Hematopoietic multipotent progenitor cell treated with erythropoietin and hydrocortisone succinate and interleukin-3 and kit ligand, for 15 days (in vitro differentiated cells): ENCODE measurements around the gene ZNF385A.

Experiments
- DNase-seq: peaks from one replicate; pipeline ENCODE4 v3.0.0-alpha.2; 2015; ENCODE audit warnings: low spot score

The ZNF385A gene, protein sequence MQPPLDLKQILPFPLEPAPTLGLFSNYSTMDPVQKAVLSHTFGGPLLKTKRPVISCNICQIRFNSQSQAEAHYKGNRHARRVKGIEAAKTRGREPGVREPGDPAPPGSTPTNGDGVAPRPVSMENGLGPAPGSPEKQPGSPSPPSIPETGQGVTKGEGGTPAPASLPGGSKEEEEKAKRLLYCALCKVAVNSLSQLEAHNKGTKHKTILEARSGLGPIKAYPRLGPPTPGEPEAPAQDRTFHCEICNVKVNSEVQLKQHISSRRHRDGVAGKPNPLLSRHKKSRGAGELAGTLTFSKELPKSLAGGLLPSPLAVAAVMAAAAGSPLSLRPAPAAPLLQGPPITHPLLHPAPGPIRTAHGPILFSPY

GRCh38 chr12:54384591-54385041, at the start of gene ZNF385A:
TSS of gene ZNF385A (minus strand) at chr12:54384733. CDS start at chr12:54384514, 219 bp downstream.
- DNase-seq = no peak

- DNase-seq = no peak
Measured at GRCh38 chr12:54432815-54433164, 48.3 kb upstream of the ZNF385A start.

GRCh38 chr12:54431911-54432814, 47.6 kb upstream of the ZNF385A start:
- DNase-seq = no peak

GRCh38 chr12:54430471-54431069, 46.0 kb upstream of the ZNF385A start:
- no peak for DNase-seq

DNA sequence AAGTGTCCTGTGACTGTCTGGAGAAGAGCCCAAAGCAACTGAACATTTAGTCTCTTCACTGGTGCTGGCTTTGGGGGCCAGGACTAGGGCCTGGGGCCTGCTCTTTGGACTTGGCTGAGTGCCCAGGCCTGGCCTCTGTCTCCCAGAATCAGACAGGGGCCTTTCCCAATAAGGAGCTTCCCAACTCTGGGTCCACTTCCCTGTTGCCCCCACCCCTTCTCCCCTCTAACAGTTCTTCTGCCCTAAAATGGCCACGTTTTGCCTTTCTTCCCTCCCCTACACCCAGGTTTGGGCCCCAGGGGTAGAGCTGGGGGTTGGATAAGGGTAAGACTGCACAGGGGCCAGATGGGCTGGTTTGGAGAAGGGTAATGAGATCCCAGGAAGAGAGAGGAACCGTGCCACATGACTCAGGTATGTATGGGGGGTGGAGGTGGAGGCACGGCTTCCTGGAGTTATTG, 44.5 kb upstream of the ZNF385A start:
- no peak for DNase-seq

GRCh38 chr12:54428050-54429013, 43.8 kb upstream of the ZNF385A start:
- no peak for DNase-seq

DNA sequence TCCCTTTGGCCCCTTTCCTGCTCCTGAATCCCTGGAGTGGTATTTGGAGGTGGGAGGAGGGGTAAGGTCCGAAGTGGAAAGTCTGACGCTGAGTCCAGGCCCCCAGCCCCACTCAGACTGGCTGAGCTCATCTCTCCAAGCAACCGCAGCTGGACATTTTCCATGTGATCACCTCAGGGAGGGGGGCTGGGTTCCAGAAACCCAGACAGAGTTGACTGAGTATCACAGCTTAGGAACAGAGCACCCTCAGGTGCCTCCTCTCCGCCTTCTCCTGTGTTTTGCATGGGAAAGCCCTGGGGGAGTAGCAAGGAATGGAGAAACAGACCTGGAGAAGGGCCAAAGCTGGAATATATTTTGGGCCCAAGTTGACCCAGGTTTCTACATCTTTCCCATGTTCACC, 42.6 kb upstream of the ZNF385A start:
- DNase-seq = no peak

DNA sequence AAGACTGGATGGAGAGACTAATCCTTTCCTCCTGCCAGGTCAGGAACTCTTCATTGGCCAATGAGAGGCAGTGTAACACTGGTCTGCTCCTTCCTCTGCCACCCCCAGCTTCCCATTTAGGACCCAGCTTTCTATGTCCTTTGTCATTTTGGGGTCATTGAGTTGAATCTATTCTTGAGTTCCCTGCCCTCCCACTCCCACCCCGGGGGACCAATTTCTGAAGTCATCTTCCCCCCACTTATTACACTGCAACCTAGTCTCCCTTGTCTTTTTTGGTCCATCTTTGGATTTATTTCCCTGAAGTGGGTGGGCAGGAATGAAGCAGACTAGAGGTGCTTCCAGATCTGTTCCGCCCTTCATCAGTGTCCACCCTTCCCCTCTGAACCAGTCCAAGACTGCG, 42.2 kb upstream of the ZNF385A start:
- DNase-seq = no peak

GRCh38 chr12:54425702-54426101, 41.2 kb upstream of the ZNF385A start:
- DNase-seq = no peak

GRCh38 chr12:54424224-54424623, 39.7 kb upstream of the ZNF385A start:
- no peak for DNase-seq

- no peak for DNase-seq
Measured at GRCh38 chr12:54423816-54424150, 39.2 kb upstream of the ZNF385A start.

- DNase-seq = no peak
Measured at GRCh38 chr12:54421879-54422250, 37.3 kb upstream of the ZNF385A start.

- DNase-seq = no peak
Measured at GRCh38 chr12:54421175-54421878, 36.8 kb upstream of the ZNF385A start.

DNA sequence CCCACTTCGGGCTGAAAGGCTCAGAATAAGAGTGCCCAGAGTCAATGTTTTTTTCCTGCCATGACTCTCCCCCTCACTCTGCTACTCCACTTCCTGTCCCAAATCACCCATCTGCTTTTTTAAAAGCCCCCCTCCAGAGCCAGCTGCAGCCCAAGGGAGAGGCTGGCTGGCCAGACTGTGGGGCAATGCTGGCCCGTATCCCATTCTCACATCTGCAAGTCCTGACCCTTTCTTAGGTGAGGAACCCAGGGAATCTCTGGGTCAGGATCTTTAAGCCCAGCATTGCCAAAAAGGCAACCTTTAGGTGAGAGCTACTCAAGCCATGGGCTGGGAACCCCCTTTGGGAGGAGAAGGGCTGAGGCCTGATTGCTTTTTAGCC, 36.2 kb upstream of the ZNF385A start:
- DNase-seq = no peak

GRCh38 chr12:54419088-54419887, 34.8 kb upstream of the ZNF385A start, which contains the start of gene ITGA5:
TSS of gene ITGA5 (minus strand) at chr12:54419266. CDS start at chr12:54419198, 68 bp downstream.
- DNase-seq = no peak

DNA sequence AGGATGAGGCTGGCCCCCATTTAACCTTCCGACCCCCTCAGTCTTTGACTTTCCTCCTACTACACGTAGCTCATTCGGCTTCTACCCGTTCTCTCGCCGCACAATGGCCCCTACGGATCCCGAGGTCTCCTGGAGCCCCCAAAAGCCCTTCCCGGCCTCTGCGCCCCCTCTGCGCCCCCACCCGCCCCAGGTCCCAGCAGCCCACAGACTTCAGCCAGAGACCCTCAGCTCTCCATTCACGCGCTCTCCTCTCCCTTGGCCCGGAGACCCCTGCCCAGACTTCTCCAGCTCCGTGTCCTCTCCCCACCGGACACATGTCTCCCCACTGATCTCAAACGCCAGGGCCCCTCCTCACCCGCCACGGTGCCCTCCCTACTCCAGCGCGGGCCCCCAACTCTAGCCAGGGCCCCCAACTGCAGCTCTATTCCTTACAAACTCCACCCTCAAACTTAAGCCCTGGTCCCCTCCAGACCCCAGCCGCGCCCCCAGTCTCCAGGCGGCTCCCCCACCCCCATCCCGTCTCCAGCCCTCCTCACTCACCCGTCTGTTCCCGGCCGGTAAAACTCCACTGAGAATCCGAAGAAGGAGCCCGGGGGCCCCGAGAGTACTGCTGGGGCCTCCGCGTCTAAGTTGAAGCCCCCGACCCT, 34.0 kb upstream of the ZNF385A start:
- no peak for DNase-seq

DNA sequence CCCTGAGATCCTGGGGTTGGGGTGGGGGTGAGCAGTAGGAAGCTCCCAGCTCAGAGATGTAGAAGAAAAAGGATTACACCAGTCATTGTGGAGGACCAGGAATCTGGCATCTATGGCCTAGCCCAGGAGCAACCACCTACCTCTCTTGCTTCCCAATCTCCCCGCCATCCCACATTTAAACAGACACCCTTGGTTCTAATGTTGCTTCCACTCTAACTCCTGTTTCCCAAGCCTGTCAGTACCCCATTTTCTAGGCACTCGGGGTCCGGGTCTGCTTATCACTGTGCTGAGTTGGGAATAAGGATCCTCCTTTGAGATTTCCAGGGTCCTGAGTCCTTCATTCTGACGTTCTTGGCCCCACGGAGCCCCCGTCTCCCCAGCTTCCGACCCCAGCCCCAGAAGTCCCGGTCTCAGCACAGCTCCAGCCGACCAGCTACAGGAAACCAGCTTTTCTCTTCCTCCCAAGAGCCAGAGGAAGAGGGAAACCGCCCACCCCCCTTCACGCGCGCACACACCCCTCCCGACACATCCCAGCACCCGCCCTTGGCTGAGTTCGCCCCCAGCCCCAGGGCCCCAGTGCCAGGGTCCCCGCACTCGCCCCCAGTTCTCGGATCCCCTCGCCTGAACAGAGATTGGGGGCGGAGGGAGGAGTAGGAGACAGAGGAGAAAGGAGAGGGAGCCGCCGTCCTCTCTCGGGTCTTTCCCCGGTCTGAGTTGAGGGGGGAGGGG, 33.3 kb upstream of the ZNF385A start:
- no peak for DNase-seq

- DNase-seq = no peak
Measured at GRCh38 chr12:54416687-54417603, 32.4 kb upstream of the ZNF385A start.
